ENCODE data around the gene BRSK2.

The BRSK2 gene

GRCh38 chr11:1484061-1484671 lies 94.4 kb downstream of the BRSK2 start:
- DNase-seq, result no peak

DNA sequence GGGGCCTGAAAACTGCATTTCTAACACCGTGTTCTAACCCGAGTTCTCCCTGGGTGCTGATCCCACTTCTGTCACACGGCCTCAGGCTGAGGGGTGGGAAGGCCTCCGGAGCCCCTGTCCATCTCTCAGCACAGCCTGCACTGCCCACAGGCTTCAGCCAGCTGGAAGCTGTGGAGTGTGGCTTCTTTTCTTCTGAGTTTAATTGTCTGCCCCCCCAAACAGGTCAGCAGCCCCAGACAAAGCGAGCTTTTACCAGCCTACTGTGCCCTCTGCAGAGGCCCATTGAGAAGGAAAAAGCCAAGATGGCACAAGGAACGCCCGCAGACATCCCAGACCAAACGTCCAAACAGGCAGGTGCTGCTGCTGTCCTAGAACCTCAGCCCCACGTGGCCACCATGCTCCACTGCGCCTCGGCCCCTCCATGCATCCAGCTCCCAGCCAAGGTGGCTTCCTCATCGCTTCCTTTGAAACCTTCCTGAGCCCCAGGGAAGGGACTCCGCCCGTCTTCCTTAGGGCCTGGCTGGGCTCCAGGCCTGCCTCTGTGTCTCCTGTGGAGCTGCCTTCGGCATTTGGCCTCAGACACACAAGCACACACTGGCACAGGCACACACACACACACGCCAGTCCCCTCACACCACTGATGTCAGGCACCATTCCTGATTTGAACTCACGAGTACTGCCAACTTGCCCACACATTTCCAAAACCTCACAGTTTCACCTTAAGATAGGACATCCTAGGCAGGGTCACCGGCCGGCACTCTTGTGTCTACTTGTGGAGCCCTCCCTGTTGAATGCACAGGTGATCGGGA lies 95.2 kb downstream of the BRSK2 start:
- no peak for DNase-seq

GRCh38 chr11:1485504-1485885 lies 95.8 kb downstream of the BRSK2 start:
- no peak for DNase-seq

DNA sequence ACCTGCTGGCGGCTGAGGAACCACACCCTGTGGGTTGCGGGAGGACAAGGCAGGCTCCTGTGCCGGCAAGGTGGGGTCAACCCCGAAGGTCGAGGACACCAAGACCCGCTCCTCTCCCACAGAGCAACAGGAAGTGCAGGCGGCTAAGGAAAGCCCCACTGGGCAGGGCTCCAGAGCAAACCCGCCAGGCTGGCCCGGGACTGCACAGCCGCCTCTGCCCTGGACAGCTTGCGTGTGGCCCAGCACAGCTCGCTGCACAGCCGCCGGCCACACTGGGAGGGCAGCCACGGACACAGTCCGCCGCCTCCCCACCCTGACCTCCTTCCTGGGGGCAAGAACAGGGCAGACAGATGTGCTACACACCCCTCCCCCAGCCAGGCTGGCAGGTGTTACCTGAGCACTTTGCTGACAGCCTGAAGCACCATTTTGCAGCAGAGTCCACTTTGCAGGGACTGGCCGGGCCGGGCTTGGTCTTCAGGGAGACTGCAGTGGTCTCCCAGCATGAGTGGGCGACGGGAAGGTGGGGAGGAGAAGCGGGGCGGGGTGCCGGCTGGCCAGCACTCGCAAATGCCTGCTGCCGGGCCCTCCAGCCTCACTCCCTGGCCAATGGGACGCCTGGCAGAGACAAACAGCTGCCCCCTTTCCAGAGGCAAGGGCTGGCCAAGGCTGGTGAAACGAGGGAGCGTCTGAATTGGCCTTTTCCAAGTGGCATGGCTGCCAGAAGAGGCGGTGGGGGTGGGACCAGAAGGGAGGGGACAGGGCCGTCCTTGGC lies 96.5 kb downstream of the BRSK2 start, which contains the start of gene MOB2:
Gene MOB2, minus strand, starts transcription at position 726 of the 772 bp plus-strand sequence. Its CDS starts 223 bp downstream, at position 503.
- DNase-seq, result no peak

DNA sequence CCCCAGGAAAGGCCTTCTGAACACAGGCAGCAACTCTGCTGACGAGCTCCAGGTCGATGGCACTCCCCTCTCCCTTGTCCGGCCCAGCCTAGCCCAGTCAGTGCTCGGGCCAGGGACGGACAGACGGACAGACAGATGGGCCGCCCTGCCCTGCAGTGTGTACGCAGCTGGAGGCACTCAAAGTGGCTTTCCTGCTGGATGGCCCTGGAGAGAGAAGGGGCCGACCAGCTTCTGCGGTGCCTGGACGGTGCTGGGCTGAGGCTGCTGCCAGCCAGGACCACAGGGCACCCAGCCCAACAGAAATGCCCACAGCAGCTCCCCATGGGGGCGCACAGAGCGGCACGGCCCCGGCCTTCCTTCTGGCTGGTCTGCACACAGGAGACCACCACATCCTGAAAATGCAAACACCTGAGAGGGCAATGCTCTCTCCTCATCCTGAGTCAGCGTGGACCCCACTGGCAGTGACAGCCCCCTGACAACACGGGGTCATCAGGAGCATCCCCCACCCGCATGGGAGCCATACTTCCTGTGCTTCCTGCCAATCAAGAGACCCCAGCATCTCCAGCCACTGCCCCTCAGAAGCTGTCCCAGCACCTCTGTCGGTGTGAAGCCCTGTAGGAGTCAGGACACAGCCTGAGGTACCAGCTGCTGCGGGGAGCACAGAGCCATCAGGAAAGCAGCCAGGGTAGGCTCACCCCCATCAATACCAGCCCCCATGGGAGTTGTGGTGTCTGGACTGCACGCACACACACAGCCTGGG lies 97.5 kb downstream of the BRSK2 start:
- no peak for DNase-seq

GRCh38 chr11:1487851-1488574 lies 98.3 kb downstream of the BRSK2 start:
- no peak for DNase-seq

DNA sequence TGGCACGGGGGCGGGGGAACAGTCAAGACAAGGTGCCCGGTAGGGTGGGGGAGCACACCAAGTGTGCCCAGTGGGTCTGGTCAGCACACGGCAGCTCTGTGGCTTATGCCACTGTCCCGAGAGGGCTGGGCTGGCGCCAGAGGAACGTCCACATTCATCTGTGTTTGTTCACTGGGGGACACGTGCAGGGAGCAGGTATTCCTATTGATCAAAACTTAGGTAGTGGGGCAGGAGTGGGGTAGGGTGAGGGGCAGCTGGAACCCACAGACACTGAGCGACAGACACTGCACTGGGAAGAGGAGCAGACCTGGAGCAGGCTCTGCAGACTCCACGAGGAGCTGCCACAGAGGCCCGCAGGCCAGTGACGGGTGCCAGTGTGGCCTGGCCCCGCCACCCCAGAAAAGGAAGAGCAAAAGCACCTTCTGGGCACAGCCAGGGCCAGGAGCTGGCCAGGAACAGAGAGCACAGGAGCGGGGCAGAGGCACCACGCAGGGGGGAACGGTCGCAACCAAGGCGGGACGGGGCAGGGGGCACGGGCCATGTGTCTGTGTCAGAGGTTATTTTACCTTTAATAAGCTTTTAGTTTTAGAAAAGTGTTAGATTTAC lies 98.9 kb downstream of the BRSK2 start:
- DNase-seq, result no peak

DNA sequence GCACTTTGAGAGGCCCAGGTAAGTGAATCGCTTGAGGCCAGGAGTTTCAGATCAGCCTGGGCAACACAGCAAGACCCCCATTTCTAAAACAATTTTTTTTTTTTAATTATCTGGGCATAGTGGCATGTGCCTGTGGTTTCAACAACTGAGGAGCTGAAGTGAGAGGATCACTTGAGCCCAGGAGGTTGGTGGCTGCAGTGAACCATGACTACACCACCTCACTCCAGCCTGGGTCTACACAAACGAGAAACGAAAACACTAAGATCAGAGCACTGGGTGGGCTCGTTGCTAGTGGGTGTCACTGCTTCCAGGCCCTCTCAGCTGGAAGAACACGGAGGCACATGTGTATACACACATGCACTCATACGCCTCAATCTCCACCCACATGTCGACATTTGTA lies 100.9 kb downstream of the BRSK2 start:
- no peak for DNase-seq

DNA sequence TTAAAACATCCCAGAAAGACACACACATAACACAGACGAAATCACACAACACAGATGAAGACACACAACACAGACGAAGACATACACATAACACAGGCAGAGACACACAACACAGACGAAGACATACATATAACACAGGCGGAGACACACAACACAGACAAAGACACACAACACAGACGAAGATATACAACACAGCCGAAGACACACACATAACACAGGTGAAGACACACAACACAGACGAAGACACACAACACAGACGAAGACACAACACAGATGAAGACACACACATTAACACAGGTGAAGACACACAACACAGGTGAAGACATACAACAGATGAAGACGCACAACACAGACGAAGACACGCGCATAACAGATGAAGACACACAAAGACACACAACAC lies 101.6 kb downstream of the BRSK2 start:
- DNase-seq, result no peak

DNA sequence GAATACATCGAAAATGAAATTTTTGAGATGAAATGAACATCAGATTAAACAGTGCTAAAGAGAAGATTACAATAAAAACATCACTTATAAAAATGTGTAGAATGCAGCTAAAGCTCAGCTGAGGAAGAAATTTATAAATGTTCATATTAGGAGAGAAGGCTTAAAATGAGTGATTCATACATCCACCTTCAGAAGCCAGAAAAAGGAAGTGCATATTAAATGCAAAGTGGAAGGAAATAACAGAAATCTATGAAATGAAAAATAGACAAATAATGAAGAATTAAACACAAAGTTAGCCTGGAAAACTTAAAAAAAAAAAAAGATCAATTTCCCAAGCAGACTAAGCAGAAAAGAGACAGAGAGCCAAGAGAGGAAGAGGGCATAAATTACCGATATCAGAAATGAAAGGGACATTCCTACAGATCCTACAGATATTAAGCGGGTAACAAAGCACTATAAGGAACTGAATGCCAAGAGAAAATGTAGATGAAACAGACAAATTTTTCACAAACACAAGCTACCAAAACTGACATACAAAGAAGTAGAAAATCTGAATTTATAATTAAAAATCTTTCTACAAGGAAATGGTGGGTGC lies 104.0 kb downstream of the BRSK2 start:
- no peak for DNase-seq

DNA sequence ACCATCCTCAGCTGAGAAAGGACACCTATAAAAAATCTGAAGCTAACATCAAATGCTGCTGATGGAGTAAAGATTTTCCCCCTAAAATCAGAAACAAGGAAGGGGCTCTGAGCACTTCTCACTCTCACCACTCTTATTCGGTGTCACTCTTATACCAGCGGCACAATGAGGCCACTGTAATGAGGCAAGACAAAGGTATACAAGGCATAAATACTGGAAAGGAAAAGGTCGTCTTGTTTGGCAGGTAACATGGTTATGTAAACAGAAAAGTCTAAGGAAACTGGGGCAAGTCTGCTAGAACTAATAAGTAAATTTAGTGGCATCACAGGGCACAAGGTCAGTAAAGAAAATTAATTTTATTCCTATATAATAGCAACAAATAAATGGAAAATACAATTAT lies 104.9 kb downstream of the BRSK2 start:
- DNase-seq, result no peak

DNA sequence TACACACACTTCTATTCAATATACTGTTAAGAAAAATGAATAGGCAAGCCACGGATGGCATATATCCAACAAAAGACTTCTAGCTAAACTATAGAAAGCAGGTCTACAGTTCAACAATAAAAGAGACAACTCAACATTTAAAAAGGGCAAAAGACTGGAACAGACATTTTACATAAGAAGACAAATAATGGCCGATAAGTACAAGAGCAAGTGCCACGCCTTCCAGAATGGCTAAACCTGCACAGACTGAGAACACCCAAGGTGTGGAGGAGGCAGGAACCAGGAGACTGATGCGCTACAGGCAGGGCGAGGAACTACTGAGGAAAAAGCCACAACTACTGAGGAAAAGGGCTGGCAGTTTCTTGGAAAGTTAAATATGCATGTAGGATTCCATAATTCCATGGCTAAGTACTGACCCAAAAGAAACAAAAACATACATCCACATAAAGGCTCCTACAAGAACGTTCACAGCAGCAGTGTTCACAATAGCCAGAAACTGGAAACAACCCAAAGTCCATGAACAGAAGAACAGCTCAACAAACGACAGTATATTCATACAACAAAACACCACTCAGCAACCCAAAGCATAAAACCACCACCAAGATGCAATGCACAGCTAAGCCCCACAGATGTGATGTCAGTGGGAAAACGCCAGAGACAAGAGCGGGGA lies 106.5 kb downstream of the BRSK2 start:
- no peak for DNase-seq

- no peak for DNase-seq
Observed at GRCh38 chr11:1496761-1497095, 107.0 kb downstream of the BRSK2 start.

DNA sequence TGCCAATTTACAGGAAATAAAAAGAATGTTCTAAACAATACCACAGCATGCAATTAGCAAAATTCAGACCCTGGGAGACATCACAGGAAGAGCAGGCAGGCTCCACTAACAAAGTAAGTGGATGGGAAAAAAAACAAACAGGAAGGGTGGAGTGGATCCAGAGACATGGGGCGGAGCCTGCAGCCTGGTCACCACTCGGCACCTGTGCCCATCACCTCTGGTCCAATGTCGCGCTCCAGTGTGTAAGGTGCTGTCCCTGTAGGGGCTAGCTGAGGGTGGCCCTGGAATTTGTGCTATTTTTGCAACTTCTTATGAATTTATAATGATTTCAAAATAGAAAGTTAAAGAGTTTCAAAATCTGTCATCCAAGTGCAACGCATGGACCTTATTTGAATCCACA lies 107.9 kb downstream of the BRSK2 start:
- DNase-seq, result no peak

DNA sequence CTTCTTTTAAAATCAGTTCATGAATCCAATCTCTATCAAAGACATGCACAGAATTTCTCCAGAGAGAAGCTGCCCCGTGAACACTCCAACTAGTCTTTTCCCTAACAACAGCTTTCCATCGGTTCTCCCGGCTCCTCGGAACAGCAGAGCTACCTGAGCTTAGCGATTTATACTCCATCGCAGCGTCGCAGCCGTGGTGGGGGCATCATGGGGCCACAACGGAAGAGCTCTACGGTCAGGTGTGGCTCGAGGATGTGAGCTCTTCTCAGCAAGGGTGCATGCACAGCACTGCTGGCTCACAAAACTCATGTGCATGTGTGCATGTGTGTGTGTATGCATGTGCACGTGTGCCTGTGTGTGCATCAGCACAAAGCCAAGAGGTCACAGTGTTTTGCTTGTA lies 108.5 kb downstream of the BRSK2 start:
- DNase-seq, result no peak

DNA sequence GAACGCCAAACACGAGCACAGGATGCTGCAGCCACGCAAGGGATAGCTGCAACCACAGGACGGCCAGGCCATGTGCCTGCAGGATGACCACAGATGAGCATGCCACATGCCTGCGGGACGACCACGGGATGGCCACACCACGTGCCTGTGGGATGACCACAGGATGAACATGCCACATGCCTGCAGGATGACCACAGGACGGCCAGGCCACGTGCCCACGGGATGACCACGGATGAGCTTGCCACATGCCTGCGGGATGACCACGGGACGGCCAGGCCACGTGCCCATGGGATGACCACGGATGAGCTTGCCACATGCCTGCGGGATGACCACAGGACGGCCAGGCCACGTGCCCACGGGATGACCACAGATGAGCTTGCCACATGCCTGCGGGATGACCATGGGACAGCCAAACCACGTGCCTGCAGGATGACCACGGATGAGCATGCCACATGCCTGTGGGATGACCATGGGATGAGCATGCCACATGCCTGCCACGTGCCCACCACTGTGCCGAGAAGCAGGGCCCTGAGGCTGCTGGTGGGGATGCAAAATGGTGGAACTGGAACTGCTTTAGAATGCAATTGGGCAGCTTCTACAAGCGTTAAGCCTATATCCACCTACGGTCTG lies 109.6 kb downstream of the BRSK2 start:
- DNase-seq, result no peak

GRCh38 chr11:1499899-1500298 lies 110.2 kb downstream of the BRSK2 start:
- DNase-seq, result no peak

DNA sequence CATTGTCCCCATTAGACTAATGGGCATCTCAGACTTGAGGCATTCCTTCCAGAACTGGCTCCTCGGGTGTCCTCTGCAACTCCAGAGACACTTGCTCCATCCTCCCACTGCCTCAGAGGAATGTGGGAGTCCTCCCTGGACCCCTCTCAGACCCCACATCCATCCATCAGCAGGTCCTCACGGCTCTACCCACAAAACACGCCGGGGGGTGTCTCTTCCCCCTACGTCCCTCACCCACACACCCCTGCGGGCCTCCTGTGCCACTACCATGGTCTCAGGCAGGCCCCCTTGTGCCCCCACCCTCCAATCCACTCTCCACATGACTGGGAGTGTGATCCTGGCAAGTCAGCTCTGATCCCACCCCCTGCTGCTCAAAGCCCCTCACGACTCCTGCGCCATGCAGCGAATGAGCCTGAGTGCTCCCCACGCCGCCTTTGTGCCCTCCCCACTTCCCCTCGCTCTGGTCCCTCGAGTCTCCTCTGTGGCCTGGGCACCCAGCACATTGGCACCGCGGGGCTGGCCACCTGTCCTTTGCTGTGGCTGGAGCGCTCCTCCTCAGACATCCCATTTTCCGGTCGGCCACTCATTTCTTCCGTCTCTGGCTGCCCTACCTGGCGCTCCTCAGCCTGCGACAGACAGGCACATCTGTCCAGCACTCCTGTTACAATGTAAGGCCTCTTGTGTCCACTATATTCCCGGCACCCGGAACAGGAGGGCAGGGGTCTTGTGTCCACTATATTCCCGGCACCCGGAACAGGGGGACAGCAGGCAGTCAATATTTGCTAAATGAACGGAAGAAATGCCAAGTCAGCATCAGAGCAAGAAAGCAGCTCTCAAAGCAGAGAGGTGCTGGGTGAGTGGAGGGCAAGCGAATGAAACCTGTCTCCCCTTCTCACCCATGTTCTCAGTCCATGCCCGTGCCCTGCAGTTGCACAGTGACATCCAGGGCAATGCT lies 111.0 kb downstream of the BRSK2 start:
- DNase-seq, result no peak

GRCh38 chr11:1501421-1502167 lies 111.9 kb downstream of the BRSK2 start:
- no peak for DNase-seq

Measured in stimulated activated CD4-positive, alpha-beta T cell treated with anti-CD3 and anti-CD28 coated beads, Interleukin-2, amount 100 ng/mL, for 48 hours (primary cell).